ENCODE data around the gene ANKRD35. TPM values are rescaled to one million over a fixed set of nuclear protein-coding genes. Genes with fewer than 3 reads are reported as not detected.

Gene ANKRD35
- total and polyA plus RNA-seq, 9 of the 15 experiments (the other 6 are each of a cell fraction or from before 2014, with no cell fraction given), result 0.07 to 0.14 (median 0.07) TPM; not detected in 5

DNA sequence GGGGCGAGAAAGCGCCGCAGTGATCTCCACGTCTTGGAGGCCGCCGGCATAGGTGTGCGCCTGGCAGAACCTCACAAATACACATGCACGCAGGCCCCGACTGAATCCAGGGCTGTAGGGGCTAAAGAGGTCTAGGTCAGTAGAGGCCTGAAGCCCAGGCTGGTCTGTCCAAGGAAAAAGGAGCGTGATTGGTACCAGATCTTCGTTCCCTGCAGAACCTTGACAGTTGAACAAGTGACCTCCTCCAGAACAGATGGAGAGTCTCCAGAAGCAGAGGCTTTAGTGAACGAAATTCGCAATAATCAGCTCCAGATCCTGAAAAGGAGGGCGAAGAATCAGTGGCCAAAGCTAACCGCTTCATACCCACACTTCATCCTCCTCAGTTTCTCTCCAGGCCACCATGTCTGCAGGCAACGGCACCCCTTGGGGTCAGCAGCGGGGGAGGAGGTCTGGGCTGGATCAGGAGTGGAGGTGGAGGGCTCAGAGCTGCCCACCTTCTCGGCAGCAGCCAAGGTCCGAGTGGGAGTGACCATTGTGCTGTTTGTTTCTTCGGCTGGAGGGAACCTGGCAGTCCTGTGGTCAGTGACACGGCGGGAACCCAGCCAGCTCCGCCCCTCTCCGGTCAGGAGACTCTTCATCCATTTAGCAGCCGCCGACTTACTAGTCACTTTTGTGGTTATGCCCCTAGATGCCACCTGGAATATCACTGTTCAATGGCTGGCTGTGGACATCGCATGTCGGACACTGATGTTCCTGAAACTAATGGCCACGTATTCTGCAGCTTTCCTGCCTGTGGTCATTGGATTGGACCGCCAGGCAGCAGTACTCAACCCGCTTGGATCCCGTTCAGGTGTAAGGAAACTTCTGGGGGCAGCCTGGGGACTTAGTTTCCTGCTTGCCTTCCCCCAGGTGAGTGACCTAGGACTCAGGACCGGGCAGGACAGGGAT lies 33.6 kb upstream of the ANKRD35 start (continued):
- TF ChIP-seq, protein P1, sequence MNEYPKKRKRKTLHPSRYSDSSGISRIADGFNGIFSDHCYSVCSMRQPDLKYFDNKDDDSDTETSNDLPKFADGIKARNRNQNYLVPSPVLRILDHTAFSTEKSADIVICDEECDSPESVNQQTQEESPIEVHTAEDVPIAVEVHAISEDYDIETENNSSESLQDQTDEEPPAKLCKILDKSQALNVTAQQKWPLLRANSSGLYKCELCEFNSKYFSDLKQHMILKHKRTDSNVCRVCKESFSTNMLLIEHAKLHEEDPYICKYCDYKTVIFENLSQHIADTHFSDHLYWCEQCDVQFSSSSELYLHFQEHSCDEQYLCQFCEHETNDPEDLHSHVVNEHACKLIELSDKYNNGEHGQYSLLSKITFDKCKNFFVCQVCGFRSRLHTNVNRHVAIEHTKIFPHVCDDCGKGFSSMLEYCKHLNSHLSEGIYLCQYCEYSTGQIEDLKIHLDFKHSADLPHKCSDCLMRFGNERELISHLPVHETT (CRISPR knock-in tag; conservative IDR thresholded peaks at IDR 0.05 in 1 of 2, IDR thresholded peaks at IDR 0.05 in 1 of 2), result no peak
- no peak for TF ChIP-seq JUNB (CRISPR knock-in tag; conservative IDR thresholded peaks at IDR 0.05)
- no peak for TF ChIP-seq TBL1XR1 (IDR thresholded peaks at IDR 0.05; ENCODE audit: low read length in 2 of 2)
- TF ChIP-seq ZNF699 (CRISPR knock-in tag; IDR thresholded peaks at IDR 0.05; ENCODE audit: insufficient replicate concordance), result no peak
- TF ChIP-seq, protein P2, sequence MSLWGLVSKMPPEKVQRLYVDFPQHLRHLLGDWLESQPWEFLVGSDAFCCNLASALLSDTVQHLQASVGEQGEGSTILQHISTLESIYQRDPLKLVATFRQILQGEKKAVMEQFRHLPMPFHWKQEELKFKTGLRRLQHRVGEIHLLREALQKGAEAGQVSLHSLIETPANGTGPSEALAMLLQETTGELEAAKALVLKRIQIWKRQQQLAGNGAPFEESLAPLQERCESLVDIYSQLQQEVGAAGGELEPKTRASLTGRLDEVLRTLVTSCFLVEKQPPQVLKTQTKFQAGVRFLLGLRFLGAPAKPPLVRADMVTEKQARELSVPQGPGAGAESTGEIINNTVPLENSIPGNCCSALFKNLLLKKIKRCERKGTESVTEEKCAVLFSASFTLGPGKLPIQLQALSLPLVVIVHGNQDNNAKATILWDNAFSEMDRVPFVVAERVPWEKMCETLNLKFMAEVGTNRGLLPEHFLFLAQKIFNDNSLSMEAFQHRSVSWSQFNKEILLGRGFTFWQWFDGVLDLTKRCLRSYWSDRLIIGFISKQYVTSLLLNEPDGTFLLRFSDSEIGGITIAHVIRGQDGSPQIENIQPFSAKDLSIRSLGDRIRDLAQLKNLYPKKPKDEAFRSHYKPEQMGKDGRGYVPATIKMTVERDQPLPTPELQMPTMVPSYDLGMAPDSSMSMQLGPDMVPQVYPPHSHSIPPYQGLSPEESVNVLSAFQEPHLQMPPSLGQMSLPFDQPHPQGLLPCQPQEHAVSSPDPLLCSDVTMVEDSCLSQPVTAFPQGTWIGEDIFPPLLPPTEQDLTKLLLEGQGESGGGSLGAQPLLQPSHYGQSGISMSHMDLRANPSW (CRISPR knock-in tag; IDR thresholded peaks at IDR 0.05), result no peak
- TF ChIP-seq, protein P3, sequence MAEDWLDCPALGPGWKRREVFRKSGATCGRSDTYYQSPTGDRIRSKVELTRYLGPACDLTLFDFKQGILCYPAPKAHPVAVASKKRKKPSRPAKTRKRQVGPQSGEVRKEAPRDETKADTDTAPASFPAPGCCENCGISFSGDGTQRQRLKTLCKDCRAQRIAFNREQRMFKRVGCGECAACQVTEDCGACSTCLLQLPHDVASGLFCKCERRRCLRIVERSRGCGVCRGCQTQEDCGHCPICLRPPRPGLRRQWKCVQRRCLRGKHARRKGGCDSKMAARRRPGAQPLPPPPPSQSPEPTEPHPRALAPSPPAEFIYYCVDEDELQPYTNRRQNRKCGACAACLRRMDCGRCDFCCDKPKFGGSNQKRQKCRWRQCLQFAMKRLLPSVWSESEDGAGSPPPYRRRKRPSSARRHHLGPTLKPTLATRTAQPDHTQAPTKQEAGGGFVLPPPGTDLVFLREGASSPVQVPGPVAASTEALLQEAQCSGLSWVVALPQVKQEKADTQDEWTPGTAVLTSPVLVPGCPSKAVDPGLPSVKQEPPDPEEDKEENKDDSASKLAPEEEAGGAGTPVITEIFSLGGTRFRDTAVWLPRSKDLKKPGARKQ (CRISPR knock-in tag; IDR thresholded peaks at IDR 0.05), result no peak
- TF ChIP-seq FOSL1 (tag; conservative IDR thresholded peaks at IDR 0.05), result no peak
- no peak for TF ChIP-seq CLOCK (CRISPR knock-in tag; IDR thresholded peaks at IDR 0.05; ENCODE audit: borderline replicate concordance)
- no peak for TF ChIP-seq ZNF583 (CRISPR knock-in tag; IDR thresholded peaks at IDR 0.05)
- TF ChIP-seq ZNF695 (CRISPR knock-in tag; IDR thresholded peaks at IDR 0.05), result no peak
- TF ChIP-seq E2F5 (CRISPR knock-in tag; IDR thresholded peaks at IDR 0.05), result no peak
- peak; percentile 59; the same call in 1 of the 2 replicates for TF ChIP-seq ZFX (CRISPR knock-in tag; IDR thresholded peaks at IDR 0.05)
- no peak for TF ChIP-seq KDM4B (IDR thresholded peaks at IDR 0.05; ENCODE audit: borderline replicate concordance in 2 of 2, low read depth in 1 of 2)
- TF ChIP-seq ZNF282 (CRISPR knock-in tag; IDR thresholded peaks at IDR 0.05), result no peak
- no peak for TF ChIP-seq ZNF311 (CRISPR knock-in tag; IDR thresholded peaks at IDR 0.05)
- TF ChIP-seq POLR2AphosphoS5 (IDR thresholded peaks at IDR 0.05; ENCODE audit: control insufficient read depth, insufficient read depth, low read depth, low read length), result peak; percentile 21; the same call in 1 of the 2 replicates
